SH-SY5Y (cell line): ENCODE measurements around the gene FLVCR1.

ENCODE experiments used
- GATA2 ChIP-seq: IDR thresholded peaks from 2 replicates; pipeline ENCODE4 v1.6.1; 2011; ENCODE audit warnings: mild to moderate bottlenecking, low read depth, low read length
- GATA3 ChIP-seq: IDR thresholded peaks from 2 replicates; pipeline ENCODE4 v1.6.1; 2011; ENCODE audit warnings: low read depth, mild to moderate bottlenecking, low read length, moderate library complexity

DNA sequence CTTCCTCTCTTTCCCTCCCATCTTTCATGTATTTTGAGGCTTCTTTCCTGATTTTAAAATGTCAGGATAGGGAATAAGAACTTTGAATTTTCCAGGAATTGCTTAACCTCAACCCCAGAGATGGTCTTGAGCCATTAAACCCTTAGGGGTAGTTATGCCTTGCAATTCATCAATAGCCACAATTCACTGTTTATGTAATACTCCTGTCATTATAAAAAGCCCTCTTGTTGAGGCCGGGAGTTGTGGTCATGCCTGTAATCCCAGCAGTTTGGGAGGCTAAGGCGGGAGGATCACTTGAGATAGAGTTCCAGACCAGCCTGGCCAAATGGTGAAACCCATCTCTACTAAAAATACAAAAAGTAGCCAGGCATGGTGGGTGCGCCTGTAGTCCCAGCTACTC, 35.1 kb upstream of the FLVCR1 start:
- no peak for TF ChIP-seq GATA3
- no peak for TF ChIP-seq GATA2
